GM21360 (cell line): ENCODE measurements around the gene SAA1.
"Not testable (repeated sequence)": the region's sequence is repeated elsewhere in the genome, so short reads cannot be mapped to it uniquely, and the experiment has no call there.

Source experiments
- ATAC-seq: cut with Tn5 transposase; IDR thresholded peaks from one replicate; pipeline ENCODE4 v1.9.1; 2021; ENCODE audit warnings: mild to moderate bottlenecking, moderate library complexity; ENCODE audit not compliant: unreplicated experiment

SAA1 gene

DNA sequence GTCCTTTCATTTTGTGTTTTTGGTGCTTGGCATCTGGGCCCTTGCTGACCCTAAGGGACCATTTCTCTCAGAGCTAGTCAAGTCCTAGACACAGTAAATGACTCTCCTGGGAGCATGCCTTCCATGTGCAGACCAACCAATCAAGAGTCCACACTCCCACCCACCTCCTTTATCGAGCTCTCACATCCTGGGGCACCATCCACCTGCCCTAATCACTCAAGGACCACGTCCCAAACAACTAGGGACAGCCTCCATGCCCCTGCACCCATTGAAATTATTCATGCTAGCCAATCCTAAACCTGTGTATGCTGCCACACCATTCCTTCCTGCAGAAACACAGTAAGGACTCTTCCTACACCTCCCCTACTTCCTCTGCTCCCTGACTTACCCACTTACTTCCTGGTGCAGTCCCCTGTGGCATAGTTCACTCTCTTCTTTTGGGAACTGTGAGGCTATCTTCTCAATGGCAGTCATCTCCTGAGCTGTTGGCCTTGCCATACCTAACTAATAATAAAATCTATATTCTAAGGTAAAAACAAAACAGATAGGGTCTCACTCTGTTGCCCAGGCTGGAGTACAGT, 11.2 kb upstream of the SAA1 start:
- no peak for ATAC-seq

DNA sequence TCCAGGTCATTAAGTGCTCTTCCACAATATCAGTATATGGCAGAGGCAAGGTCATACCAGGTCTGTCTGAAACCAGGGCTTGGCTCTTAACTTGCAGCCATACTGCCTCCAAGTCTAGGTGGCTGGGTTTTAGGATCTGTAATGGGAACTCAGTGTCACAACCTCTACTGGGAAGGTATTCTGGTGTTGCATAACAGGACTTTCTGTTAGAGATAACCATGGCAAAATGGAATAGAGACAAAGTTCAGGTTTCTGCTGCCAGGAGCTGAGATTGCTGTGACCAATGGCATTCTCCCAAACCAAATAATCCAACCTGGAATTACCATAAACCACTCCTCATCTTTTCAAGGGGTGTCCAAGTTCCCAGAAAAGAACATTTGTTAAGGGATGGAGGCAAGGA, 6.8 kb upstream of the SAA1 start:
- no peak for ATAC-seq

DNA sequence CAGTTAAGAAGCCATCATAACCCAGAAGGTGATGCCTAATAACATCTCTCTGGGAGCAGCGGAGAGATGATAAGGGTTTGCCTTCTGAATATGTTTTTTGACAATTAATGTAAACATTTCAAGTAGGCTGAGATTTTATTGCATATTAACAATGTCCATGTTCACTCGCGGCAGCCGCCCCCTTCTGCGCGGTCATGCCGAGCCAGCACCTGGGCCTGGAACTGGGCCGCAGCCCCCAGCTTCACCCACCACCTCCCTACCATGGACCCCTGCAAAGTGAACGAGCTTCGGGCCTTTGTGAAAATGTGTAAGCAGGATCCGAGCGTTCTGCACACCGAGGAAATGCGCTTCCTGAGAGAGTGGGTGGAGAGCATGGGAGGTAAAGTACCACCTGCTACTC, 4.3 kb upstream of the SAA1 start:
- no peak for ATAC-seq

DNA sequence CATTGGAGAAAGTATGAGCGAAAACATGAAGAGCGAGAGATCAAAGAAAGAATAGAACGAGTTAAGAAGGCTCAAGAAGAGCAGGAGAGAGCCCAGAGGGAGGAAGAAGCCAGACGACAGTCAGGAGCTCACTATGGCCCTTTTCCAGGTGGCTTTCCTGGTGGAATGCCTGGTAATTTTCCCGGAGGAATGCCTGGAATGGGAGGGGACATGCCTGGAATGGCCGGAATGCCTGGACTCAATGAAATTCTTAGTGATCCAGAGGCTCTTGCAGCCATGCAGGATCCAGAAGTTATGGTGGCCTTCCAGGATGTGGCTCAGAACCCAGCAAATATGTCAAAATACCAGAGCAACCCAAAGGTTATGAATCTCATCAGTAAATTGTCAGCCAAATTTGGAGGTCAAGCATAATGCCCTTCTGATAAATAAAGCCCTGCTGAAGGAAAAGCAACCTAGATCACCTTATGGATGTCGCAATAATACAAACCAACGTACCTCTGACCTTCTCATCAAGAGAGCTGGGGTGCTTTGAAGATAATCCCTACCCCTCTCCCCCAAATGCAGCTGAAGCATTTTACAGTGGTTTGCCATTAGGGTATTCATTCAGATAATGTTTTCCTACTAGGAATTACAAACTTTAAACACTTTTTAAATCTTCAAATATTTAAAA, 3.2 kb upstream of the SAA1 start:
- not testable (repeated sequence) for ATAC-seq

DNA sequence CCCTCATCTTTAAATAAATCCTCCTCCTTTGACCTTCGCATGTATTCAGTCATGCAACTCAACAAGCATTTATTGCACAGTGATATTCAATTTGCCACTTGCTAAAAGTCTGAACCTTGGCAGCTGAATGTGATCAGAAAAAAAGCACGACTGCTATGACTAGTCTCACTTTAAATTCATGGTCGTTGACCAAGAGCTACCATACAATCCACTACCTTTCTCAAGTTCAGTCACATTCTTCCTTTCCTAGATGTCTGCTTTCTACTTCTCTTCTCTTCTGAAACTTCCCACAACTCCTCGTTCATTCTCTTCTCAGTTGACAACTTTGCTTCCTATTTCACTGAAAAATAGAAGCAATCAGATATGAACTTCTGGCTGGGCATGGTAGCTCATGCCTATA, 2.0 kb upstream of the SAA1 start:
- peak; percentile 40 for ATAC-seq

DNA sequence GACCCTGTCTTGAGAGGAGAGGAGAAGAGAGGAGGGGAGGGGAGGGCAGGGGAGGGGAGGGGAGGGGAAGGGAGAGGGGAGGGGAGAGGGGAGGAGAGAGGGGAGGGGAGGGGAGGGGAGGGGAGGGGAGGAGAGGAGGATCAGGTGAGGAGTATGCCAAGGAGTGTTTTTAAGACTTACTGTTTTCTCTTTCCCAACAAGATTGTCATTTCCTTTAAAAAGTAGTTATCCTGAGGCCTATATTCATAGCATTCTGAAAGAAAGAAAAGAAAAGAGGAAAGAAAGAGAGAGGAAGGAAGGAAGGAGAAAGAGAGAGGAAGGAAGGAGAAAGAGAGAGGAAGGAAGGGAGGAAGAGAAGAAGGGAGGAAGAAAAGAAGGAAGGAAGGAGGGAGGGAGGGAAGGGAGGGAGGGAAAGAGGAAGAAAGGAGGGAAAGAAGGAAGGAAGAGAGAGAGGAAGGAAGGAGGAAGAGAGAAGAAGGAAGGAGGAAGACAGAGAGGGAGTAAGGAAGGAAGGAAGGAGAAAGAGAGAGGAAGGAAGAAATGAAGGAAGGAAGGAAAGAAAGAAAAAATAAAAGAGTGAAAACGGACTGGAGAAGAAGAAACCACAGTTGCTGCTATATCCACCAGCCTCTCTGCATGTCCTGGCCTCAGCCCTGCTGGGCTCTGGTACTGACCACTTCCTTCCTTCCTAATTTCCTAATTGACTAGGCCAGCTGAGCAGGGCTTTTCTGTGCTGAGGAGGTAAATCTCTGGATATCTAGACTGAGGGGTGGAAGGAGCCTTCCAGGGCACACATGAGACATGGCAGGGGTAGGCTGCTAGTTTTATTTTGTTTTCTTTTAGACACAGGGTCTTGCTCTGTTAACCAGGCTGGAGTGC, 1.1 kb upstream of the SAA1 start:
- ATAC-seq: no peak

DNA sequence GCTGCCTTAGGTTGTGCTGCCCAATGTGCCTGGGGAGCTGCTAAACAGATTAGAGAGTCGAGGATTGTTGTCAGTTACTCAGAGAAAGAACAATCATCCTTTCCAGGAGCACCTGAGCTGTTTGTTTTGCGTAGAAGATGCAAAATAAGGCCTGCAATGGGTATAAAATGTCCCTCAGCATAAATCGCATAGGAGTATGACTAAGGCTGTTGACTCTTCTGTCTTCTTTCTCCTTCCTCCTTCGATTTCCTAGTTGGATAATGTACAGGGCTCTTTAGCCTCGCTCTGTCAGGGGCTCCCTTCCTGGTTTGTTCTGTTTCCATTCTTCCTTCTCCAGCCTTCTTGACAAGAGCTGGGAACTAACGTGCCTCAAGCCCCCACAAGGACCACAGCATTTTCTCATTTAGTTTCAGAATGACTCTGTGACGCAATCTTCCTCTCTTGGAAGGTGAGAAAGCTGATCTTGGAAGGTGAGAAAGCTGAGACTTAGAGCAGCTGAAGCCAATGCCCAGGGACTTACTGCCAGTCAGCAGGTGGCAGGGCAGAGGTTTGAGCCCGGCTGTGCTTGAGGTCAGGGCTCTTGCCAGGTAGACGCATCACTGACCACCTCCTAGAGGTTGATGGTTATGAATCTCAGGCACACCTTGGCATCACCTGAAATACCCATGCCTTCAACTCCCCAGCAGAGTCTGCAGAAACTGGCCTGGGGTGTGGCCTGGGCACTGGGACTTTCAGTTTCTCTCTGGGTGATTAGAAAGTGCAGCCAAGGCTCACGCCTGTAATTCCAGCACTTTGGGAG, 1.5 kb downstream of the SAA1 start:
- ATAC-seq: peak; percentile 52

GRCh38 chr11:18269252-18269651, 3.2 kb downstream of the SAA1 start:
- not testable (repeated sequence) for ATAC-seq

- no peak for ATAC-seq
Measured at GRCh38 chr11:18270102-18270501, 4.0 kb downstream of the SAA1 start.

DNA sequence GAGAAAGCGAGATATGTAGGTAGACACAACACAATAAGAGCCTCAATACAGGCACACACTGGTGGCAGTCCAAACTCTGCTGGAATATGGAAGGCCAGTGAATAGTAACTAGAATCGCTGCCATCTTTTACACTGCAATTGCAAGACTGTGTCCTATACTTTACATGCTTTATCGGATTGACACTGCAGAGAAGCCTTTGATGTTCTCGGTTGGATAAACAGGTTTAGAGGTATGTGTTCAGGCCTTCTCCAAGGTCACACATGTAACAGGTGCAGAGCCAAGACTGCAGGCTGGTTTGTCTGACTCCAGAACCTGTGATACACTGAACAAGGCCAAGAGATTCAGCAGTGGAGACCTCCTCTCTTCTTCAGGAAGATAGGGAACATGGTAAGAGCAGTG, 5.1 kb downstream of the SAA1 start:
- ATAC-seq: no peak

DNA sequence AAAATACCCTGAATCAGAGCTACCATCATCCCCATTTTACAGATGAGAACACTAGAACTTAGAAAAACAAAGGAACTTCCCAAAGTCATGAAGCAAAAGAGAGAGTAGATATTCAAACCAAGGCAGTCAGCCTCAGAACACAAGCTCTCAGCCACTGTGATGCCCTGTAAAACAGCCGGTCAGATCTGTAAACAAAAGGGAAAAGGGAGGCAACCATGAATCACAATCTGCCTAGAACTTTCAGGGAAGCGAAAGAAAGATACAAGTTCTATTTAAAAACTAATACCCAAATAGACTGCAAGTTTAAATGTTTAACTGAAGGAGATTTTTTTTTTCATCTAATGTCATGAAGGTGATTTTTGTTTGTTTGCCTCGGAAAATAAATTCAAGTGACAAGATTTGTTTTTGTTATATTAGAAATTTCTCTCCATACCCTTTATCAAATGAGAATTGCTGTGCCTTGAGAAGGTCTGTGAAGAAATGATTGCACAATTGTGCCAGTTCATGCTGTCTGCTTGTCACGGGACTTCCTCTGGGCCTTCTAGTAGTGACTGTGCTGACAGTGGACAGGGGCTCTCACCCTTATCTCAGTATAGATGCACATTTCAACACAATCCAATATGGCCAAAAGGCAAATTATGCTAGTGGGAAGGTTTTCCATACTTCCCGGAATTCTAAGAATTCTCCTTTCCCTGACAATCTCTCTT, 11.7 kb downstream of the SAA1 start:
- ATAC-seq: no peak

DNA sequence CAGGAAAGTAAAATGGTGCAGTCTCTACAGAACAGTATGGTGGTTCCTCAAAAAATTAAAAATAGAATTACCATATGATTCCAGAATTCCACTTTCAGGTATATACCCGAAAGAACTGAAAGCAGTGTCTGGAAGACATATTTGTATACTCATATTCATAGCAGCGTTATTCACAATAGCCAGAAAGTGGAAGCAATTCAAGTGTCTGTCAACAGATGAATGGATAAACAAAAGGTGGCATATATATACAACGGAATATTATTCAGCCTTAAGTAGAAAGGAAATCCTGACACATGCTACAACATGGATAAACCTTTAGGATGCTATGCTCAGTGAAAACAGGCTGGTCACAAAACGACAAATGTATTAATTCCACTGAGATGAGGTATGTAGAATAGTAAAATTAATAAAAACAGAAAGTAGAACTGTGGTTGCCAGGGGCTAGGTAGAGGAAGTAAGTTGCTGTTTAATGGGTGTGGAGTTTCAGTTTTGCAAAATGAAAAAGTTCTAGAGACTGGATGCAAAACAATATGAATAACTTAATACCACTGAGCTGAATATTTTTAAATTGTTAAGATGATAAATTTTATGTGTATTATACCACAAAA, 14.5 kb downstream of the SAA1 start:
- peak; percentile 85 for ATAC-seq

- no peak for ATAC-seq
Measured at GRCh38 chr11:18282626-18283025, 16.6 kb downstream of the SAA1 start.

DNA sequence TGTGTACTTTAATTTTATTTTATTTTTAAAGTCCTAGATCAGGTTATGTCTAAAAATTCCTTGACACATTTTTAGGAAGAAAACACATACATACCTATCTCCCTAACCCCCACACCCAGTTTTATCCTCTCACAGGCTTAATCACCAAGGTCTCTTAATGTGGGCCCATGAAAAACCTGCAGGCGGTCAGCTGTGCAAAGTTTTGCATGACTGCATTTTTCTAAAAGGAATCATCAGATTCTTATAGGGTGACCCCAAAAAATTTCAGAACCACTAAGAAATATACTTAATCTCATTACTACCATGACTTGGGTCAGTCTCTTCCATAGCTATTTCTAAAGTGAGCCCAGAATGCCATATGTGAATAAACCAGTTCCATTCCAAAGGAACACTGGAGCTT, 19.8 kb downstream of the SAA1 start:
- ATAC-seq: no peak

DNA sequence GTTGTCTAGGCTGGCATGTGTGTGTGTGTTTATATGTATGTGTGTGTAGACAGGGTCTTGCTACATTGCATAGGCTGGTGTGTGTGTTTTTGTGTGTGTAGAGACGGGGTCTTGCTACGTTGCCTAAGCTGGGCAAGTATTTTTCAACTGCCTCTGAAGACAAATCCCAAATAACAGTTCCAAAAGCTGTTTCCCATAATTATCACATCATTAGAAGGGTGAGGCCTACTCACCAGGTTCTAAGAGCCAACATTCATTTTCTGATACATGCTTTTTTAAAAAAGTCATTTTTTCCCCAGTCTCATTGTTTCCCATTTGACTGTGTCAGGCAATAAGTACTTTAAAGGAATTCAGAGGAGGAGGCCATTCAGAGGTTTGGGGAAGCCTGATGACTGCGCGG, 22.8 kb downstream of the SAA1 start:
- no peak for ATAC-seq

DNA sequence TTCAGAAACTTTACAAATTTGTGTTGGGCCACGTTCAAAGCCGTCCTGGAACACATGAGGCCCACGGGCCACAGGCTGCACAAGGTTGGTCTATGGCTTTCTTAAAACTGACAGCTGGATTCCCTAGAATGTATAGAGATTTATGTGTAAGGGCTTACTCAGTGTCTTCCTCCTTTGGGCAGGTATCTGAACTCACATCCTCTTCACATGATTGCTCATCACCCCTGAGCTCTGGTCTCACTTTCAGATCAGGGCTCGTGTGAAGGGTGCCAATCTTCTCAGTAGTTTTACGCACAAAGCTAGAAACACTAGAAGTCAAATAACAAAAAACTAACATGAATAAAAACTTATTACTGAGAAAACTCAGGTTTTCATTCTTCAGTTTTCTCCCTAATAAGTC, 28.8 kb downstream of the SAA1 start:
- no peak for ATAC-seq

DNA sequence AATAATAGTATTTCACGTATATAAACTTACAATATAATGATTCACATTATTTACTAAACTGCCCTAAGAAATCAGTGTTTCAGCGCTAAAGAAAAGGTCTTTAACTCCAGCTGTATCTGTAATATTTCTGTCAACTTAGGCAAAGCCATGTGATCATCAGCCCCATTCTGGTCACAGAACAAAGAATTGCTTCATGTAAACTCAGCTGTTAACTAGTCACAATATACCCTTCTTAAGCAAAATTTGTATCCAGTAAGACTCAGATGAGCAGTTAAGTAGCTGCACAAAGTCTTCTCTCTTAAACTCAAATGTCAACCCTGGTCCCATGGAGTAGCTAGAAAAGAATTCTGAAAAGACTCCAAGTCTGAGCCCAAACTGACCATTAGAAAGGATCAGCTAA, 29.3 kb downstream of the SAA1 start:
- no peak for ATAC-seq

DNA sequence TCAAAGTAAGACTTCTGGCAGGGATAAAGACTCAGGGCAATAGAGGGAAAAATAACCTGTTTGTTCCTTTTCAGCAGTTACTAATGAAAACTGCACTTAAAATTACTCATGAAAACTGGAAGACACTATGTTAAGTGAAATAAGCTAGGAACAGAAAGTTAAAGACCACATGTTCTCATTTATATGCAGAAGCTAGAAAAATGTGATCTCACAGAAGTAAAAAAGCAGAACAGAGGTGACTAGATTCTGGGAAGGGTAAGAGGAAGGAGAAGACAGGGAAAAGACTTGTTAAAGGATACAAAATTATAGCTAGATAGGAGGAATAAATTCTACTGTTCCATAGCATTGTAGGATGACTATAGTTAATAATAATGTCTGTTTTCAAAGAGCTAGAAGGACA, 33.7 kb downstream of the SAA1 start:
- ATAC-seq: no peak

DNA sequence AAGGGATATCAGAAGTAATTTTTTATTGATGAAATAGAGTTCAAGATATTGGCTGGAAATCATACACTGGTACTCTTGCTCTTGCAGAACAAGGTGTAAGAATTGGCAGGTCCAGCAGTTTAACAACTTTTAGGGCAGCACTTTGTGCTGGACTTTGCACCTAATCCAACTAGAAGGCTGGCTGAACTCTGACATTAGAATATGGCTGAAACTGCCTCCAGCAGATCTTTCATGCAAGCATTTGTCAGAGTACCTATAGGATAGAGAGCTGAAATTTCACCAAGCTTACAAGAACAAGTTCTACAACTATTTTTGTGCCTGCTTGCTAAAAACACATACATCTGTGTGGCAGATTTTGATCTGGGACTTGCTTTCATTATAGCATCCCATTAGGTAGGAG, 38.7 kb downstream of the SAA1 start:
- no peak for ATAC-seq

GRCh38 chr11:18307461-18308139, 41.5 kb downstream of the SAA1 start:
- ATAC-seq: no peak
